Activated CD8-positive, alpha-beta memory T cell treated with anti-CD3 and anti-CD28 coated beads for 1 hour (primary cell): ENCODE results near the gene VWA2.

ENCODE experiments used
- DNase-seq, 2 donors: peaks; one replicate each; pipeline ENCODE4 v3.0.0-alpha.2; 2020; ENCODE audit warnings: low read depth in 1 of 2; ENCODE audit errors: extremely low read depth in 1 of 2

Gene VWA2

DNA sequence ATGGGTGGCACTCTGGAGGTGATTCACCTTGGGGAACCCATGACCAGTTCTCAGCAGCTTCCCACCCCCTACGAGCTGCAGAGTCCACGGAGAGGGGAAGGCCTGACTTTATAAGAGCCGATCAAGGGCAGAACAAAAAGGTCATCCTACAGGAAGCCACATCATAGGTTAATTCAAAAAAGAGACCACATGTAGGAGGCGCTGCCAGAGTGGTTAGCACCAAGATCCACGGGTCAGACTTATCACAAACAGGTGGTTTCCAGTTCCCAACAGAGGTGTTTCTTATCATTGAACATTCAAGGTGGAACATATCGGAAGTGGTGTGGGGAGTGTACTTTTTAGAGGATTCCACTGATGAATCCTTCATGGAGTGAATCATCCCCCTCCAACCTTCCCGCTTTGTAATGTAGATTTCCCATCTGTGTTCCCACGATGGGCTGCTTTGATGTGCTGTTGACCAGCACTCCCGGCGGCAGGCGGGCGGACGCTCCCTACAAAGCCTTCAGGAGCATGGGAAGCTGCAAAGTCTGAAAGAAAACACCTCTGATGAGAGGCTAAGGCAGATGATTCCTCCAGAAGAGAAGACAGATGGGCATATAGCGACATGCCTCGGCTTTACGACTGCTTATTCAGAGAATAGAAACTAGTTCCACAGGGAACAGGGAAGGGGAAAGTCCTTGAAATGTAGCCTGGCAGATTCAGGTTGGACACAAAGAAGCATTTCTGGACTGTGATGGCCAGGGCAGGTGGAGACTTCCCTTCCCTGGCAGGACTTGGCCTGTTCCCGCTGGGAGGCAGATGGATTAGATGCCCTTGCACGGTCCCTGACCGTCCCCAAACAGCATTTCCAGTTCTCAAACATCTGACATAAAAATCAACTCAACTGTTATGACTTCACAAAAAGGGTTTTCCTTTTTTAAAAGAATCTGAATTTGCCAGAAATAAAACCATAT is 98.7 kb downstream of the VWA2 start:
- DNase-seq = no peak

DNA sequence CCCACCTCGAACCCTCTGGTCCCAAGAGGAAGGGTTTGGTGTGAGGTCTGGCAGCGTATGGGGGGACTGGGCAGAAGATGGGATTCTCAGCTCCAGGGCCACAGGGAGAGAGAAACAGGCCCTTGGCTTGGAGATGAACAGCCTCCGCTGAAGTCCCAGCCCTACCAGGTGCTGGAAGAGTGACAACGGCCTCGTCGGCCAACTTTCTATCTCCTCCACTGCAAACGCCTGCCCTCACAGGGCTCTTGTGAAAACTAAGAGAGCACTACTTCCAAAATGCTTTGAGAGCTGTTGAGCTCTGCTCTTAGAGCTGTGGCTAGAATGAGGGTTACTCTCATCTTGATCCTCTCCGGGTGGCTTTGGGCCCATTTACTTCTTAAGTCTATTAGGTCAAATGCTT is 101.8 kb downstream of the VWA2 start:
- DNase-seq = no peak
